Caco-2 (cell line): ENCODE data around the gene CAPN11. TPM values are rescaled to one million over a fixed set of nuclear protein-coding genes. Genes with fewer than 3 reads are reported as not detected.

ENCODE experiments used
- BruUV-seq: library from RNA; stranded (reverse); fragments of 400-500 nt; replicated peaks from 2 replicates; lab custom pipeline; 2021; lab: Mats Ljungman, UMichigan
- CTCF ChIA-PET: fragments of 300-600 bp; sonication (Branson Sonifier 250); formaldehyde crosslinking; loops from one replicate; lab custom pipeline; 2022; ENCODE audit warnings: antibody characterized with exemption; lab: Charles Lee
- POLR2A ChIA-PET: fragments of 300-600 bp; sonication (Branson Sonifier 250); formaldehyde crosslinking; loops from one replicate; lab custom pipeline; 2022; ENCODE audit warnings: antibody characterized with exemption; lab: Charles Lee
- DNase-seq, 2 experiments: peaks; one replicate each; pipeline versions ENCODE4 v3.0.0 to v3.0.0-alpha.2; 2020 to 2022
- H3K27me3 ChIP-seq: replicated peaks from 2 replicates; pipeline ENCODE4 v1.6.0; 2011; ENCODE audit warnings: low read length; ENCODE audit not compliant: control insufficient read depth, insufficient read depth
- H3K36me3 ChIP-seq: 2 replicates; pipeline ENCODE4 v1.5.1; 2011; ENCODE audit warnings: low read length; ENCODE audit not compliant: control insufficient read depth, insufficient read depth
- H3K4me1 ChIP-seq: fragments of 250-450 bp; sonication (Bioruptor Pico); 2 replicates; pipeline ENCODE4 v1.5.1; 2020; ENCODE audit warnings: mild to moderate bottlenecking
- H3K4me3 ChIP-seq: 2 replicates; pipeline ENCODE4 v1.5.1; 2011; ENCODE audit warnings: low read depth, mild to moderate bottlenecking, control low read depth, low read length
- H3K9me3 ChIP-seq: fragments of 250-450 bp; sonication (Bioruptor Pico); 2 replicates; pipeline ENCODE4 v1.5.1; 2020; ENCODE audit warnings: mild to moderate bottlenecking, moderate library complexity
- H3K27ac Mint-ChIP-seq: one replicate; pipeline ENCODE4 v1.8.0; 2022; ENCODE audit warnings: mixed read lengths; ENCODE audit not compliant: unreplicated experiment
- H3K27me3 Mint-ChIP-seq: one replicate; pipeline ENCODE4 v1.8.0; 2022; ENCODE audit warnings: mixed read lengths; ENCODE audit not compliant: insufficient read depth, unreplicated experiment
- H3K36me3 Mint-ChIP-seq: one replicate; pipeline ENCODE4 v1.8.0; 2022; ENCODE audit warnings: mild to moderate bottlenecking, mixed read lengths; ENCODE audit not compliant: insufficient read depth, unreplicated experiment
- H3K4me1 Mint-ChIP-seq: one replicate; pipeline ENCODE4 v1.8.0; 2022; ENCODE audit warnings: low read depth, mixed read lengths; ENCODE audit not compliant: unreplicated experiment
- H3K4me3 Mint-ChIP-seq: one replicate; pipeline ENCODE4 v1.8.0; 2022; ENCODE audit warnings: mild to moderate bottlenecking, moderate library complexity, mixed read lengths; ENCODE audit not compliant: unreplicated experiment
- H3K9me3 Mint-ChIP-seq: one replicate; pipeline ENCODE4 v1.8.0; 2022; ENCODE audit warnings: mixed read lengths; ENCODE audit not compliant: unreplicated experiment
- CTCF ChIP-seq, 2 experiments: fragments of 200-600 bp in 1 of 2; IDR thresholded peaks; 1 replicate in 1 of 2; 2 replicates in 1 of 2; pipeline versions ENCODE4 v1.5.1 to v1.8.0; 2011 to 2022; ENCODE audit warnings: antibody characterized with exemption in 1 of 2, control low read depth in 1 of 2, inconsistent platforms in 1 of 2, low read depth in 1 of 2, low read length in 1 of 2, mild to moderate bottlenecking in 1 of 2, moderate library complexity in 1 of 2; ENCODE audit not compliant: insufficient read depth in 1 of 2, severe bottlenecking in 1 of 2, unreplicated experiment in 1 of 2
- intact Hi-C: fragments of 100-400 bp; cut with micrococcal nuclease; formaldehyde crosslinking; loops from one replicate; pipeline ENCODE4 v1.10.0; 2022; ENCODE audit not compliant: unreplicated experiment
- total RNA-seq: library from RNA; stranded (reverse); gene quantifications from 2 replicates; pipeline ENCODE4 v1.2.3, GENCODE V29; 2022

Gene CAPN11
- total RNA-seq, 1 experiment from 2014 or later: not detected

GRCh38 chr6:44120692-44121443 is 37.8 kb upstream of the CAPN11 start:
- intact Hi-C loops: no loop called here
- H3K27me3 ChIP-seq: no peaks in the 10 kb centered on the region
- Mint-ChIP-seq H3K27ac (no peak overlapping the region), H3K27me3 (no peaks in the 10 kb centered on the region), H3K9me3 (no peaks in the 10 kb centered on the region), H3K4me1 (peaks cover 34% of the 10 kb centered on the region), H3K4me3 (no peak overlapping the region), H3K36me3 (peaks cover 21% of the 10 kb centered on the region)
- ChIA-PET CTCF (interaction anchor here (0.9 kb wide), 1 partner anchor 9 kb away, joined by 3 read pairs; no protein-coding TSS in a partner anchor), POLR2A (no interaction called here)
- H3K36me3 ChIP-seq: no peaks in the 10 kb centered on the region; the same call in 1 of the 2 replicates
- H3K4me3 ChIP-seq: no peak overlapping the region
- no peak for TF ChIP-seq CTCF (IDR thresholded peaks at IDR 0.05; ENCODE audit: insufficient read depth in 1 of 2, low read depth in 1 of 2, low read length in 1 of 2, severe bottlenecking in 1 of 2, unreplicated experiment in 1 of 2)
- BruUV-seq: no TSS peak
- H3K9me3 ChIP-seq: no peaks in the 10 kb centered on the region
- peaks cover 30% of the 10 kb centered on the region for H3K4me1 ChIP-seq
- no peak for DNase-seq

GRCh38 chr6:44122801-44123200 is 35.8 kb upstream of the CAPN11 start:
- H3K9me3 Mint-ChIP-seq: no peaks in the 10 kb centered on the region
- peaks cover 29% of the 10 kb centered on the region for H3K4me1 Mint-ChIP-seq
- H3K36me3 Mint-ChIP-seq: peaks cover 34% of the 10 kb centered on the region
- POLR2A ChIA-PET: no interaction called here
- BruUV-seq: no TSS peak
- H3K27ac Mint-ChIP-seq: peak overlapping the region; percentile 18
- DNase-seq: no peak
- CTCF ChIA-PET: no interaction called here
- no peaks in the 10 kb centered on the region for H3K9me3 ChIP-seq
- H3K4me1 ChIP-seq: peaks cover 25% of the 10 kb centered on the region
- H3K27me3 ChIP-seq: no peaks in the 10 kb centered on the region
- no peaks in the 10 kb centered on the region for H3K27me3 Mint-ChIP-seq
- no peak for TF ChIP-seq CTCF (IDR thresholded peaks at IDR 0.05; ENCODE audit: insufficient read depth in 1 of 2, low read depth in 1 of 2, low read length in 1 of 2, severe bottlenecking in 1 of 2, unreplicated experiment in 1 of 2)
- no peaks in the 10 kb centered on the region; the same call in 1 of the 2 replicates for H3K36me3 ChIP-seq
- no peak overlapping the region for H3K4me3 ChIP-seq
- H3K4me3 Mint-ChIP-seq: no peak overlapping the region
- intact Hi-C loops: no loop called here

GRCh38 chr6:44123544-44123943 is 35.1 kb upstream of the CAPN11 start:
- Histone ChIP-seq H3K4me1 (peaks cover 22% of the 10 kb centered on the region), H3K27me3 (no peaks in the 10 kb centered on the region), H3K36me3 (no peaks in the 10 kb centered on the region; the same call in 1 of the 2 replicates), H3K9me3 (no peaks in the 10 kb centered on the region), H3K4me3 (no peak overlapping the region)
- intact Hi-C loops: no loop called here
- DNase-seq: no peak
- no TSS peak for BruUV-seq
- POLR2A ChIA-PET: no interaction called here
- no peak for TF ChIP-seq CTCF (IDR thresholded peaks at IDR 0.05; ENCODE audit: insufficient read depth in 1 of 2, low read depth in 1 of 2, low read length in 1 of 2, severe bottlenecking in 1 of 2, unreplicated experiment in 1 of 2)
- H3K4me3 Mint-ChIP-seq: no peak overlapping the region
- no peaks in the 10 kb centered on the region for H3K9me3 Mint-ChIP-seq
- CTCF ChIA-PET: no interaction called here
- no peak overlapping the region for H3K27ac Mint-ChIP-seq
- peaks cover 29% of the 10 kb centered on the region for H3K4me1 Mint-ChIP-seq
- H3K36me3 Mint-ChIP-seq: peaks cover 39% of the 10 kb centered on the region
- H3K27me3 Mint-ChIP-seq: no peaks in the 10 kb centered on the region
